ENCODE measurements around the gene CLHC1. TPM values are rescaled to one million over a fixed set of nuclear protein-coding genes. Genes with fewer than 3 reads are reported as not detected.

CLHC1 gene
- total RNA-seq, 1 donor from 2014 or later, result not detected

DNA sequence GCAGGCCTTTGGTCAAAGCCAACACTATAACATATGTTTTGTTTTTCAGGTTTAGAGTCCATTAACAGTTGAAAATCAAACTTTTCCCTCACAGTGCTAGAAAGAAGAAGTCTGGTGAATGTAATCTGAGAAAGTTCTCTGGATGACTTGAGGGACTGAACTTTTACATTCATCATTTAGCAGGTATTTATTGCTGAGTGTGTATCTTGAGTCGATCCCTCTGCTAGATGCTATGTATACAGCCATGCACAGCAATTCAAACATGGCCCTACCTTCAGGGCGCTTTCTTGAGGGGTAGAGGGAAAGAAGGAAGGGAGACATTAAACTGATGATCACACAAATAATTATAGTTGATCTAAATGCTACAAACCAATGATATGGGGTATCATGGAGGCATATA is 89.6 kb downstream of the CLHC1 start:
- TF ChIP-seq CTCF (IDR thresholded peaks at IDR 0.05), result no peak
- intact Hi-C loops (cut with DNase I), result no loop called here
- Histone ChIP-seq H3K27ac (no peak overlapping the region), H3K27me3 (no peaks in the 10 kb centered on the region), H3K9me3 (no peaks in the 10 kb centered on the region), H3K36me3 (no peaks in the 10 kb centered on the region), H3K4me3 (no peak overlapping the region), H3K4me1 (no peaks in the 10 kb centered on the region)
- DNase-seq (ENCODE audit: low spot score in 2 of 2), result no peak

GRCh38 chr2:55141572-55142413 is 90.3 kb downstream of the CLHC1 start:
- H3K27ac ChIP-seq, result no peak overlapping the region
- no peak for DNase-seq (ENCODE audit: low spot score in 2 of 2)

DNA sequence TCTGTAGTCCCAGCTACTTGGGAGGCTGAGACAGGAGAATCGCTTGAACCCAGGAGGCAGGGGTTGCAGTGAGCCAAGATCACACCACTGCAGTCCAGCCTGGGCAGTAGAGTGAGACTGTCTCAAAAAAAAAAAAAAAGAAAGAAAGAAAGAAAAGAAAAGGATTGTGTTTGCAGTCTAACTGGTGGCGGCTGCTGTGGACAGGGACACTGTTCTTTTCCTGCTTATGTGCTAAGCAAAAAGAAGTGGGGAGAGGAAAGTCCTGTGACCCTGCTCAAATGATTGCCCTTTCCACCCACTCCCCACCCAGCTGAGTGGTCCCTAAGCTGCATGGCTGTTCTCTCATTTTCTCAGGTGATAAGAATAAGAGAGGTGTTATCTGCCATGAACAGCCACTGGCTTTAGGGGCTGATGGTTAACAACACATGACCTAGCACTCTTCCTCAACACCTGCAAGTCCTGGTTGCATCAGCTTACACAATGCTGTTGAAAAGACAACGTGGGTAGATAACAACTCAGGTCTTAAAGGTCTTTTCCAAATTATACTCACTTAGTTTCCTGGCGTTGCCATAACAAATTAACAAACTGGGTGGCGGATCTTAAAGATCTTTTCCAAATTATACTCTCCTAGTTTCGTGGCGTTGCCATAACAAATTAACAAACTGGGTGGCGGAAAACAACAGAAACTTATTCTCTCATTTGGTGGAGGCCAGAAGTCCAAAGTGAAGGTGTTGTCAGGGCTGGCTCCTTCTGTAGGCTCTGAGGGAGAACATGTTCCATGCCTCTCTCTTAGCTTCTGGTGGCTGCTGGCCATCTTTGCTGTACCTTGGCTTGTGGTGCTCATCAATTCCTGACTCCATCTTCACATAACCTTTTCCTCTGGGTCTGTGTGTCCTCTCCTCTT is 91.5 kb downstream of the CLHC1 start:
- intact Hi-C loops (cut with DNase I), result no loop called here
- DNase-seq (ENCODE audit: low spot score in 2 of 2), result no peak
- Histone ChIP-seq H3K9me3 (no peaks in the 10 kb centered on the region), H3K4me3 (no peak overlapping the region), H3K27ac (no peak overlapping the region), H3K36me3 (no peaks in the 10 kb centered on the region), H3K4me1 (no peaks in the 10 kb centered on the region), H3K27me3 (no peaks in the 10 kb centered on the region)
- no peak for TF ChIP-seq CTCF (IDR thresholded peaks at IDR 0.05)

More at GRCh38 chr2:55141572-55142413, 90.3 kb downstream of the CLHC1 start:
- no peaks in the 10 kb centered on the region for H3K36me3 ChIP-seq
- no peak overlapping the region for H3K4me3 ChIP-seq
- no peaks in the 10 kb centered on the region for H3K27me3 ChIP-seq
- H3K4me1 ChIP-seq, result no peaks in the 10 kb centered on the region
- no peaks in the 10 kb centered on the region for H3K9me3 ChIP-seq
- TF ChIP-seq CTCF (IDR thresholded peaks at IDR 0.05), result no peak
- intact Hi-C loops (cut with DNase I), result no loop called here

DNA sequence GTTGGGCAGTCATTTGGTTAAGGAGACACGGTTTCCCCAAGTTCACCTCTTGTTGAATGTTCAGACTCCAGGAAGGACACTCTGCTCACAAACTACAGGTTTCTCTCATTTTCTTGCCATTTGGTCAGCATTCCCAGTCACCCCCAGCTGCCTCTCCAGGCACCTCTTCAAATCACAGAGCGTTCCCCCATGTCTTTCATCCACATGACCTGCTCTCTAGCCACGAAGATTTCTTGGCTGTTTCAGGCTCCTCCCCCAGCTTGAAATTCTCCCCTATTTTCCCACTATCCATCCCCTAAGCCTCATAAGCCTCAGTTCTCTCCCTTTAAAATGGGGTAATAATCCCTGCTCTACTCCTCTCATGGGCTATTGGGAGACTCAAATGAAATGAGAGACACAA is 92.8 kb downstream of the CLHC1 start:
- no peak for DNase-seq (ENCODE audit: low spot score in 2 of 2)
- peaks cover 1 to 3% of the 10 kb centered on the region in 2 donors for H3K4me1 ChIP-seq
- no peak overlapping the region for H3K27ac ChIP-seq

DNA sequence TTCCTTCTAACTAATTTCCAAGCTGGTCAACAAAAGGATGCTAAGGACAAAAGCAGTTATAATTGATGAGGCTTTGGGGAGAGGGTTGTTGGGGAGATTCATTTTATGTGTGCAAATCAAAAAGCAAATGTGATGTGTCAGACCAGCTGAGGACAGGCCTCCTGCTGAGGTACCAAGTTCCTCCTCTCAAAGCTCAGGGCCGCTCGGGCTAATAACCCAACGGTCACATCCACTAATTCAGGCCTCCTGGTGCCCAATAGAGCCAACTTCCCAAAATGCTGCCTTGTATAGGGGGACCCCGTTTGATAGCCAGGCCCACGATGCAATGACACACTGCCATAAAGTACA is 93.2 kb downstream of the CLHC1 start:
- H3K4me3 ChIP-seq, result no peak overlapping the region
- no peak overlapping the region for H3K27ac ChIP-seq
- intact Hi-C loops (cut with DNase I), result no loop called here
- TF ChIP-seq CTCF (IDR thresholded peaks at IDR 0.05), result no peak
- H3K36me3 ChIP-seq, result no peaks in the 10 kb centered on the region
- H3K4me1 ChIP-seq, result peaks cover 4% of the 10 kb centered on the region in 2 donors
- no peaks in the 10 kb centered on the region for H3K9me3 ChIP-seq
- H3K27me3 ChIP-seq, result no peaks in the 10 kb centered on the region
- no peak for DNase-seq (ENCODE audit: low spot score in 2 of 2)

More for the DNA sequence above, 92.8 kb downstream of the CLHC1 start:
- TF ChIP-seq CTCF (IDR thresholded peaks at IDR 0.05), result no peak
- Histone ChIP-seq H3K27me3 (no peaks in the 10 kb centered on the region), H3K9me3 (no peaks in the 10 kb centered on the region), H3K4me3 (no peak overlapping the region), H3K36me3 (no peaks in the 10 kb centered on the region)
- intact Hi-C loops (cut with DNase I), result no loop called here

Data from ascending aorta (tissue), 2 donors.